ENCODE measurements around the gene ARFGEF2. TPM values are rescaled to one million over a fixed set of nuclear protein-coding genes. Genes with fewer than 3 reads are reported as not detected.

ARFGEF2 gene
- total RNA-seq, 1 experiment from 2014 or later, result 22.2 TPM

DNA sequence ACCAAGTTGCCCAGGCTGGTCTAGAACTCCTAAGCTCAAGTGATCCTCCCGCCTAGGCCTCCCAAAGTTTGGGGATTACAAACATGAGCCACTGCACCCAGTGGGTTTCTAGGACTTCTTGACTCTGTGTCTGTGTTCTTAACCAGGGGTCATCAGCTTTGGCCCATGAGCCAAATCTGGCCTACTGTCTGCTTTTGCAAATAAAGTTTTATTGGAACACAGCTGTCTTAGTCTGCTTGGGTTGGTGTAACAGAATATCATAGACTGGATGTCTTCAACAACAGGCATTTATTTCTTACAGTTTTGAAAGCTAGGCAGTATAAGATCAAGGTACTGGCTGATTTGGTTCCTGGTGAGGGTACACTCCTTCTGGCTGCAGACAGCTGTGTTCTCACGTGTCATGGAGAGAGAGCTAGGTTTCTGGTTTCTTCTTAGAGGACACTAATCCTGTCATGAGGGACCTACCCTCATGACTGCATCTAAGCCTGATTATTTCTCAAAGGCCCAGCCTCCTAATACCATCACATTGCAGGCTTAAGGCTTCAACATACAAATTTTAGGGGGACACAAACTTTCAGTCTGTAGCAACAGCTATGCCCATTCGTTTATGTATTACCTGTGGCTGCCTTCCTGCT, 23.3 kb downstream of the ARFGEF2 start:
- H3K36me3 ChIP-seq (ENCODE audit: control insufficient read depth in 1 of 2, insufficient read depth in 2 of 2, low read length in 2 of 2), result peaks cover 4 to 13% of the 10 kb centered on the region in 2 experiments; a peak in 1 of 4 replicates
- no peak for DNase-seq (ENCODE audit: low read depth, low spot score)
- no peaks in the 10 kb centered on the region for H3K9me3 ChIP-seq (ENCODE audit: control insufficient read depth in 1 of 2, insufficient read depth in 1 of 2, low read depth in 1 of 2, low read length in 2 of 2)
- H3K9me2 ChIP-seq (ENCODE audit: insufficient read depth), result no peaks in the 10 kb centered on the region
- no peak for ATAC-seq
- H3K27me3 ChIP-seq (ENCODE audit: insufficient read depth, low read length), result no peaks in the 10 kb centered on the region
- H2AFZ ChIP-seq (ENCODE audit: low read depth, low read length, poor library complexity, severe bottlenecking), result no peak overlapping the region
- no peaks in the 10 kb centered on the region; the same call in 1 of the 2 replicates for H4K20me1 ChIP-seq (ENCODE audit: insufficient read depth)
- H3K79me2 ChIP-seq (ENCODE audit: insufficient read depth, low read length), result peaks cover 31% of the 10 kb centered on the region
- intact Hi-C loops (cut with micrococcal nuclease), result no loop called here
- 0 out of 2 replicates have a peak overlapping the region, but pooled peaks have one; percentile 49 for H3K9ac ChIP-seq (ENCODE audit: low read length)
- RAD21 ChIA-PET (ENCODE audit: low non-redundant PET in 1 of 2, low total read pairs in 2 of 2, uncharacterized antibody in 2 of 2, unreplicated experiment in 2 of 2), result no interaction called here
- H3K27ac ChIP-seq (ENCODE audit: low read depth, low read length), result peak overlapping the region; percentile 48
- POLR2A ChIA-PET, result no interaction called here
- peak overlapping the region; percentile 77 for H3K4me2 ChIP-seq (ENCODE audit: low read length)
- peaks cover 15 to 23% of the 10 kb centered on the region in 2 experiments for H3K4me1 ChIP-seq (ENCODE audit: control insufficient read depth in 1 of 2, insufficient read depth in 2 of 2, low read length in 2 of 2)
- no peak overlapping the region for H3K4me3 ChIP-seq (replicated peaks in 1 of 2; ENCODE audit: low read depth in 1 of 2, low read length in 2 of 2)
- TF ChIP-seq, protein P1, sequence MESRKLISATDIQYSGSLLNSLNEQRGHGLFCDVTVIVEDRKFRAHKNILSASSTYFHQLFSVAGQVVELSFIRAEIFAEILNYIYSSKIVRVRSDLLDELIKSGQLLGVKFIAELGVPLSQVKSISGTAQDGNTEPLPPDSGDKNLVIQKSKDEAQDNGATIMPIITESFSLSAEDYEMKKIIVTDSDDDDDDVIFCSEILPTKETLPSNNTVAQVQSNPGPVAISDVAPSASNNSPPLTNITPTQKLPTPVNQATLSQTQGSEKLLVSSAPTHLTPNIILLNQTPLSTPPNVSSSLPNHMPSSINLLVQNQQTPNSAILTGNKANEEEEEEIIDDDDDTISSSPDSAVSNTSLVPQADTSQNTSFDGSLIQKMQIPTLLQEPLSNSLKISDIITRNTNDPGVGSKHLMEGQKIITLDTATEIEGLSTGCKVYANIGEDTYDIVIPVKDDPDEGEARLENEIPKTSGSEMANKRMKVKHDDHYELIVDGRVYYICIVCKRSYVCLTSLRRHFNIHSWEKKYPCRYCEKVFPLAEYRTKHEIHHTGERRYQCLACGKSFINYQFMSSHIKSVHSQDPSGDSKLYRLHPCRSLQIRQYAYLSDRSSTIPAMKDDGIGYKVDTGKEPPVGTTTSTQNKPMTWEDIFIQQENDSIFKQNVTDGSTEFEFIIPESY (IDR thresholded peaks at IDR 0.05; ENCODE audit: extremely low read depth, insufficient replicate concordance, low read length), result no peak
- TF ChIP-seq CBX3 (IDR thresholded peaks at IDR 0.05; ENCODE audit: low read depth), result no peak
- TF ChIP-seq ELF1 (IDR thresholded peaks at IDR 0.05; ENCODE audit: borderline replicate concordance, low read depth), result no peak
- no peak for TF ChIP-seq SIN3A (IDR thresholded peaks at IDR 0.05; ENCODE audit: low read depth)
- TF ChIP-seq SP1 (IDR thresholded peaks at IDR 0.05; ENCODE audit: low read depth), result no peak
- no peak for TF ChIP-seq EGR1 (IDR thresholded peaks at IDR 0.05; ENCODE audit: low read depth)
- no peak for TF ChIP-seq ZNF274 (IDR thresholded peaks at IDR 0.05; ENCODE audit: low read depth, low read length)
- no peak for TF ChIP-seq RAD21 (IDR thresholded peaks at IDR 0.05; ENCODE audit: low read depth)
- TF ChIP-seq, protein P2, sequence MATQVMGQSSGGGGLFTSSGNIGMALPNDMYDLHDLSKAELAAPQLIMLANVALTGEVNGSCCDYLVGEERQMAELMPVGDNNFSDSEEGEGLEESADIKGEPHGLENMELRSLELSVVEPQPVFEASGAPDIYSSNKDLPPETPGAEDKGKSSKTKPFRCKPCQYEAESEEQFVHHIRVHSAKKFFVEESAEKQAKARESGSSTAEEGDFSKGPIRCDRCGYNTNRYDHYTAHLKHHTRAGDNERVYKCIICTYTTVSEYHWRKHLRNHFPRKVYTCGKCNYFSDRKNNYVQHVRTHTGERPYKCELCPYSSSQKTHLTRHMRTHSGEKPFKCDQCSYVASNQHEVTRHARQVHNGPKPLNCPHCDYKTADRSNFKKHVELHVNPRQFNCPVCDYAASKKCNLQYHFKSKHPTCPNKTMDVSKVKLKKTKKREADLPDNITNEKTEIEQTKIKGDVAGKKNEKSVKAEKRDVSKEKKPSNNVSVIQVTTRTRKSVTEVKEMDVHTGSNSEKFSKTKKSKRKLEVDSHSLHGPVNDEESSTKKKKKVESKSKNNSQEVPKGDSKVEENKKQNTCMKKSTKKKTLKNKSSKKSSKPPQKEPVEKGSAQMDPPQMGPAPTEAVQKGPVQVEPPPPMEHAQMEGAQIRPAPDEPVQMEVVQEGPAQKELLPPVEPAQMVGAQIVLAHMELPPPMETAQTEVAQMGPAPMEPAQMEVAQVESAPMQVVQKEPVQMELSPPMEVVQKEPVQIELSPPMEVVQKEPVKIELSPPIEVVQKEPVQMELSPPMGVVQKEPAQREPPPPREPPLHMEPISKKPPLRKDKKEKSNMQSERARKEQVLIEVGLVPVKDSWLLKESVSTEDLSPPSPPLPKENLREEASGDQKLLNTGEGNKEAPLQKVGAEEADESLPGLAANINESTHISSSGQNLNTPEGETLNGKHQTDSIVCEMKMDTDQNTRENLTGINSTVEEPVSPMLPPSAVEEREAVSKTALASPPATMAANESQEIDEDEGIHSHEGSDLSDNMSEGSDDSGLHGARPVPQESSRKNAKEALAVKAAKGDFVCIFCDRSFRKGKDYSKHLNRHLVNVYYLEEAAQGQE (IDR thresholded peaks at IDR 0.05; ENCODE audit: low read depth), result no peak
- TF ChIP-seq EZH2 (IDR thresholded peaks at IDR 0.05), result no peak
- no peak for TF ChIP-seq JUND (IDR thresholded peaks at IDR 0.05)
- TF ChIP-seq, protein P3, sequence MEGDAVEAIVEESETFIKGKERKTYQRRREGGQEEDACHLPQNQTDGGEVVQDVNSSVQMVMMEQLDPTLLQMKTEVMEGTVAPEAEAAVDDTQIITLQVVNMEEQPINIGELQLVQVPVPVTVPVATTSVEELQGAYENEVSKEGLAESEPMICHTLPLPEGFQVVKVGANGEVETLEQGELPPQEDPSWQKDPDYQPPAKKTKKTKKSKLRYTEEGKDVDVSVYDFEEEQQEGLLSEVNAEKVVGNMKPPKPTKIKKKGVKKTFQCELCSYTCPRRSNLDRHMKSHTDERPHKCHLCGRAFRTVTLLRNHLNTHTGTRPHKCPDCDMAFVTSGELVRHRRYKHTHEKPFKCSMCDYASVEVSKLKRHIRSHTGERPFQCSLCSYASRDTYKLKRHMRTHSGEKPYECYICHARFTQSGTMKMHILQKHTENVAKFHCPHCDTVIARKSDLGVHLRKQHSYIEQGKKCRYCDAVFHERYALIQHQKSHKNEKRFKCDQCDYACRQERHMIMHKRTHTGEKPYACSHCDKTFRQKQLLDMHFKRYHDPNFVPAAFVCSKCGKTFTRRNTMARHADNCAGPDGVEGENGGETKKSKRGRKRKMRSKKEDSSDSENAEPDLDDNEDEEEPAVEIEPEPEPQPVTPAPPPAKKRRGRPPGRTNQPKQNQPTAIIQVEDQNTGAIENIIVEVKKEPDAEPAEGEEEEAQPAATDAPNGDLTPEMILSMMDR (IDR thresholded peaks at IDR 0.05 in 2 of 3, conservative IDR thresholded peaks at IDR 0.05 in 1 of 3; ENCODE audit: borderline replicate concordance in 1 of 3, insufficient read depth in 1 of 3, low read depth in 2 of 3, low read length in 2 of 3), result no peak
- TF ChIP-seq, protein P4, sequence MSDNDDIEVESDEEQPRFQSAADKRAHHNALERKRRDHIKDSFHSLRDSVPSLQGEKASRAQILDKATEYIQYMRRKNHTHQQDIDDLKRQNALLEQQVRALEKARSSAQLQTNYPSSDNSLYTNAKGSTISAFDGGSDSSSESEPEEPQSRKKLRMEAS (IDR thresholded peaks at IDR 0.05), result no peak
- TF ChIP-seq FOSL1 (IDR thresholded peaks at IDR 0.05; ENCODE audit: low read depth), result no peak
- no peak for TF ChIP-seq SRF (IDR thresholded peaks at IDR 0.05; ENCODE audit: low read depth)
- CTCF ChIA-PET, result no interaction called here
- no TSS peak for BruUV-seq (replicated peaks)
